IPS-20b (cell line): ENCODE results near the gene PHACTR2.
"Not testable (repeated sequence)": the region's sequence is repeated elsewhere in the genome, so short reads cannot be mapped to it uniquely, and the experiment has no call there.

Experiments
- H3K27ac ChIP-seq: one replicate; pipeline ENCODE4 v1.5.1; 2013; ENCODE audit warnings: low read length
- H3K27me3 ChIP-seq: 2 replicates; pipeline ENCODE4 v1.6.1; 2013; ENCODE audit warnings: mild to moderate bottlenecking, low read length, inconsistent platforms; ENCODE audit not compliant: insufficient read depth
- H3K36me3 ChIP-seq: 2 replicates; pipeline ENCODE4 v1.6.1; 2013; ENCODE audit warnings: low read depth, mild to moderate bottlenecking, inconsistent platforms, low read length, moderate library complexity; ENCODE audit not compliant: insufficient read depth
- H3K4me1 ChIP-seq: 2 replicates; pipeline ENCODE4 v1.6.1; 2013; ENCODE audit warnings: mild to moderate bottlenecking, control low read depth, inconsistent platforms, low read length, moderate library complexity; ENCODE audit not compliant: insufficient read depth
- H3K4me3 ChIP-seq: 2 replicates; pipeline ENCODE4 v1.5.1; 2013; ENCODE audit warnings: mild to moderate bottlenecking, low read length, inconsistent platforms
- H3K9ac ChIP-seq: 2 replicates; pipeline ENCODE4 v1.6.1; 2013; ENCODE audit warnings: low read depth, mild to moderate bottlenecking, inconsistent platforms, low read length, moderate library complexity
- H3K9me3 ChIP-seq: 2 replicates; pipeline ENCODE4 v1.6.1; 2013; ENCODE audit warnings: mild to moderate bottlenecking, low read depth, low read length, inconsistent platforms; ENCODE audit not compliant: insufficient read depth

Gene PHACTR2

DNA sequence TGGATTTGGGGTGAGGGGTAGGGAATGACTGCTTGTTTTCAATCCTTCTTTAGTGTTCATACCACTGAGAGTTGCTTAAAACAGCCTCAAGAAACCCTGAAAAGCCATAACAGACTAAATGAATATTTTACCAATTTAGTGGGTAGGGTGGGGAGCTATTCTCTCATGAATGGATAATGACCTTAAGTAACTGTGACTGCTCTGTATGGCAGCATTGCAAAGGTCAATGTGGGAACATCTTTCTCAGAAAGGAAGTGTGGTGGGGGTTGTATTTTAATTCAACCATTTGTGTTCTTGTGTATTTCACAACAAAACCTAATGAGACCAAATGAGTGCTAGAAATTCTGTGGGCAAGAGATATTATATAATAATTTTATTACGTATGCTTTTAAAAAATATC lies 55.7 kb downstream of the PHACTR2 start:
- H3K27me3 ChIP-seq: no peaks in the 10 kb centered on the region
- no peaks in the 10 kb centered on the region for H3K36me3 ChIP-seq
- no peak overlapping the region for H3K4me3 ChIP-seq
- no peak overlapping the region for H3K27ac ChIP-seq
- H3K4me1 ChIP-seq: peaks cover 26% of the 10 kb centered on the region
- H3K9me3 ChIP-seq: no peaks in the 10 kb centered on the region
- no peak overlapping the region for H3K9ac ChIP-seq

DNA sequence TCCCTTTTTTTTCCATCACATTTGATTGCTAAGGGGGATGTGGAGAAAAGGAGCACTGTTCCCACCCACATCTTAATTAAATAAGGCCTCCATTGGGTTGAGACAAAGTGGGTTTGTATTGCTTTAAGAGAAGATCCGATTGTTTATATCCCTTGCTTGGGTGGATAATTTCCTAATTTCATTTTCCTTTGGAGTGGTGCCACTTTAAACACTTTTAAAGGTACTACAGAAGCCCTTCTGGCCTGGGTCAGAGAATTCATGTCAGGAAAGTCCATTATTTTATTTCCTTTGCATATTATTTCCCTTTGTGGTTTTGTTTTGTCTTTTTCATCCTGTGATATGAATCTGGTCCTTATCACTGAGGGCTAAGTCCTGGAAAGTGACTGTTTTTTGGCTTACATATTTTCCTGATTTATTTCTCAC lies 56.9 kb downstream of the PHACTR2 start:
- Histone ChIP-seq H3K36me3 (no peaks in the 10 kb centered on the region), H3K9me3 (no peaks in the 10 kb centered on the region), H3K4me3 (no peak overlapping the region), H3K9ac (no peak overlapping the region), H3K27ac (no peak overlapping the region), H3K27me3 (no peaks in the 10 kb centered on the region), H3K4me1 (peaks cover 26% of the 10 kb centered on the region)

GRCh38 chr6:143738072-143738690 lies 60.4 kb downstream of the PHACTR2 start:
- H3K4me3 ChIP-seq, H3K9me3 ChIP-seq, H3K9ac ChIP-seq, H3K36me3 ChIP-seq, H3K27ac ChIP-seq, H3K27me3 ChIP-seq: not testable (repeated sequence)
- H3K4me1 ChIP-seq: peaks cover 30% of the 10 kb centered on the region

DNA sequence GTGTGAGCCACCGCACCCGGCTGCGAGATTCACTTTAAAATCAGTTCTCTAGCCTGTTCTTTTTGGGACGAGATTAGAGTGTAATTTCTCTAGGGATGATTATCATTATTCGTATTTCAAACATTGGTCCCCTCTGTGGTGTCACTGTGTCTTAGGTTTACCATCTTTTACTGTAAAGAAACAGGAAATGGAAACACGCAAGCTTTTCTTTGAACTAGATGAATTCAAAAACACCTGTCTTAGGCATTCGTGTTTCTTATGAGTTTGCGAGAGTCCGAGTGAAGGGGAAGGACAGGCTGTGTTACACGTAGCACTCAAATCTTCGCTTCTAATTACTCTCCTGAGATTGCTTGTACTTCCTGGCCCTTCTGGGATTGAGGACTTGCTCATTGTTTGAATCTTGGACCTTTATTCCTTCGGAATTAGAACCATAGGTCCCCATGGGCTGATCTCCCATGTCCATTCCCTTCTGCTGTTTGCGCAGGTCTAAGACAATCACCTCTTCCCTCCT lies 61.6 kb downstream of the PHACTR2 start:
- Histone ChIP-seq H3K36me3 (no peaks in the 10 kb centered on the region), H3K4me1 (peaks cover 34% of the 10 kb centered on the region), H3K4me3 (no peak overlapping the region), H3K27me3 (no peaks in the 10 kb centered on the region), H3K9ac (no peak overlapping the region), H3K27ac (no peak overlapping the region), H3K9me3 (no peaks in the 10 kb centered on the region)

DNA sequence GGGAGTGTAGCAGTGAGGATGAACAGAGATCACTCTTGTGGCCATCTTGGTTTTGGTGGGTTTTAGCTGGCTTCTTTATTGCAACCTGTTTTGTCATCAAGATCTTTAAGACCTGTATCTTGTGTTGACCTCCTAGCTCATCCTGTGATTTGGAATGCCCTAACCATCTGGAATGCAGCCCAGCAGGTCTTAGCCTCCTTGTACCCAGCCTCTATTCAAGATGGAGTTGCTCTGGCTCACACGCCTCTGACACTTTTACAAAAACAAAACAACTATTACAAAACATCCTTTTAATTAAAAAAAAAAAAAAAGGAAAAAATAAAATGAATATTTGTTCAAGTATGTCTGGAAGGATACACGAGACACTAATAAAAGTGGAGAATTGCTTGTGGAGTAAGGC lies 62.4 kb downstream of the PHACTR2 start:
- no peaks in the 10 kb centered on the region for H3K27me3 ChIP-seq
- peaks cover 34% of the 10 kb centered on the region for H3K4me1 ChIP-seq
- no peaks in the 10 kb centered on the region for H3K36me3 ChIP-seq
- H3K4me3 ChIP-seq: no peak overlapping the region
- H3K9ac ChIP-seq: no peak overlapping the region
- no peaks in the 10 kb centered on the region for H3K9me3 ChIP-seq
- no peak overlapping the region for H3K27ac ChIP-seq

DNA sequence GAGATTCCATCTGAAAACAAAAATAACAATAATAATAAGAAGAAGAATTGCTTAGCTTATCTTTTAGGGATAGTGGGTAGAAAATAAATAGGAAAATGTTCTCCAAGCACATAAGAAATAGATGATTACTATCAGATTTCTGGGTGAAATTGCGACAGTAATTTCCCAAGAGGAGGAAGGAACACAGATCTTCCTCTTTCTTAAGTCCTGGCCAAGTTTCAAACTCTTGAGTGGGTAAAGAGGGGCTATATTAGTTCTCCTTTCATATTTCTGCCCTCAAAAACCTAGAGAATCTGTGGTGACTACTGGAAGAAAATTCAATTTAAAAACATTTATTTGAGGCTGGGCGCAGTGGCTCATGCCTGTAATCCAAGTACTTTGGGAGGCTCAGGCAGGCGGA lies 63.7 kb downstream of the PHACTR2 start:
- Histone ChIP-seq H3K4me1 (peaks cover 35% of the 10 kb centered on the region), H3K9me3 (no peaks in the 10 kb centered on the region), H3K4me3 (no peak overlapping the region), H3K9ac (no peak overlapping the region), H3K36me3 (no peaks in the 10 kb centered on the region), H3K27me3 (no peaks in the 10 kb centered on the region), H3K27ac (no peak overlapping the region)

DNA sequence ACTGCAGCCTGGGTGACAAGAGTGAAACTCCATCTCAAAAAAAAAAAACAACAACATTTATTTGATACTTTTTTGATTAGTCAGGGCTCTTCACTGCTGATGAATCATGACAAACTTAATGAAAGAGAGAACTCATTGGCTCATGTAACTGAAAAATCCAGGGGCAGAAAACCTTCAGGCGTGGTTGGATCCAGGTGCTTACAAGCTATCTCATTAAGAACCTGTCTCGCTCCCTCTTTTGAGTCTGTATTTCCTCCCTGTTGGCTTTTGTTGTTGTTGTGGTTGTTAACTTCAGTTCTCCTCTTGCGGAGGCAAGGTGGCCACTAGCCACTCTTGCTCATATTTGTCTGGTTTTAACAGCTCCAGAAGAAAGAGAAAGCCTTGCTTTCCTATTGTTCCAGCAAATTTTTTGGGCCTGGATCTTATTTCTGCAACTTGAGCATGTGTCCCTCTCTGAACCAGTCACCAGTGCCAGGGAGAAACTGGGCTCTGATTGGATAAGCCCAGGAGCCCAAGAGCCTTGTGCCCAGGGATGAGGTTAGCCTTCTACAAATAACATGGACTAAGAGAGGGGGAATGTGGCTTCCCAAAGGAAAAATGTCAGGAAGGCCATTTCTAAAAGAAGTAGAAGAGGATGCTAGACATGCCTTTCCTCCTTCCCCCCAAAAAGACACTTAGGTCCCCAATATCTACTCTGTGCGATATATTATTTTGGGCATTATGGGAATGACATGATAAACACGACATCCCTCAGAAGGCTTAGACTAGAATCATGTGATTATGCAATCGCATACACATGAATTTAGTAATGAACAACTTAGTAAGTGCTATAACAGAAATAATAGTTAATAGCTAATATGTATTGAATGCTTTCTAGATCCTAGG lies 64.5 kb downstream of the PHACTR2 start:
- no peak overlapping the region for H3K27ac ChIP-seq
- no peaks in the 10 kb centered on the region for H3K27me3 ChIP-seq
- H3K4me1 ChIP-seq: peaks cover 41% of the 10 kb centered on the region
- H3K36me3 ChIP-seq: no peaks in the 10 kb centered on the region
- H3K4me3 ChIP-seq: no peak overlapping the region
- H3K9me3 ChIP-seq: no peaks in the 10 kb centered on the region
- no peak overlapping the region for H3K9ac ChIP-seq

GRCh38 chr6:143742955-143743255 lies 65.1 kb downstream of the PHACTR2 start:
- no peaks in the 10 kb centered on the region for H3K9me3 ChIP-seq
- H3K27ac ChIP-seq: no peak overlapping the region
- no peak overlapping the region for H3K4me3 ChIP-seq
- peak overlapping the region; percentile 1; the same call in 1 of the 2 replicates for H3K9ac ChIP-seq
- H3K36me3 ChIP-seq: no peaks in the 10 kb centered on the region
- H3K27me3 ChIP-seq: no peaks in the 10 kb centered on the region
- H3K4me1 ChIP-seq: peaks cover 47% of the 10 kb centered on the region

DNA sequence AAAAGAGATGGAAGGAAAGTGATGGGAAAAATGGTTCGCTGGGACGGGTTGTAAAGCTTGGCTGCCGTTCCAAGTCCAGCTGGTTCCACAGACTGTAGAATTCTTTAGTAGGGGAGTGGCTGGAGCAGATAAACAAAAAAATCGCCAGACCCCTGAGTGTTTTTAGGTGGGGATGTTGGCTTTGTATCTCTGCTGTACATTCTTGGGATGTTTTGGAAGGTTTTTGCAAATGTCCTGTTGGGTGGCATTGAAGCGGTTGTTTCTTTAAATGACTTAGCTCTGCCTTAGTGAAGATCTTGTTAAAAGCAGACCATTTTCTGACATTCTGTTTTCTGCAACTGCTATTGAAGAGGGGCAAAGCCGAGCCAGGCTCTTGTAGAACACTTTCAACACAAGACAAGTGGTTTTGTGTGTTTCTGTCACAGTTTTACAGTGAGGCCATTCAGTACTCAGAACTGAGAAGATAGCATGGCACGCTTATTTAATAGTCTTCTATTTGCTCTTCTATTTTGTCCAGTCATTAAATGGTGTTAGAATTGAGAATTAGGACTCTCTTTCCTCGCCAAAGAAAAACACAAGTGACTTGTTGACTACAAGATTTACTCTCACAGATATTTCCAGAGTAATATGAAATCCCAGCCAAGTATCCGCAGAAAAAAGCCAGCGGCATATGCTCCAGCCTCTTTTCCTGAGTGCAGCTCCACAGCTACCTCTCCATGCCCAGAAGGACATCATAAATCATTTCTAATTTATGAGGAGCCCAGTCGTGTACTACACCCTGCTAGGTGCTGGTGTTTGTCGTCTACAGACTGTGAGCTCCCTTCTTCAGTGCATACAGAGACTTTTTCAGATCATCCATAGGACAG lies 65.8 kb downstream of the PHACTR2 start:
- Histone ChIP-seq H3K9ac (peak overlapping the region; percentile 45; the same call in 1 of the 2 replicates), H3K4me3 (no peak overlapping the region), H3K9me3 (no peaks in the 10 kb centered on the region), H3K27ac (peak overlapping the region; percentile 18), H3K27me3 (no peaks in the 10 kb centered on the region), H3K36me3 (no peaks in the 10 kb centered on the region), H3K4me1 (peaks cover 52% of the 10 kb centered on the region)

- Histone ChIP-seq H3K27ac (peak overlapping the region; percentile 87), H3K4me1 (peaks cover 63% of the 10 kb centered on the region), H3K9me3 (no peaks in the 10 kb centered on the region), H3K27me3 (no peaks in the 10 kb centered on the region), H3K9ac (peak overlapping the region; percentile 45; the same call in 1 of the 2 replicates), H3K4me3 (no peak overlapping the region), H3K36me3 (no peaks in the 10 kb centered on the region)
Measured at GRCh38 chr6:143744551-143745165, 66.9 kb downstream of the PHACTR2 start.
